Liver (tissue), 9 donors: Measurements from ENCODE around the gene RBMS3. TPM values are rescaled to one million over a fixed set of nuclear protein-coding genes. Genes with fewer than 3 reads are reported as not detected.
"Not testable (repeated sequence)": the region's sequence is repeated elsewhere in the genome, so short reads cannot be mapped to it uniquely, and the experiment has no call there.

Experiments
- DNase-seq: peaks from one replicate; pipeline ENCODE4 v3.0.0-alpha.2; 2017; ENCODE audit warnings: low spot score
- H3K27ac ChIP-seq, 2 donors: one replicate each; pipeline ENCODE4 v1.7.0; 2013; ENCODE audit warnings: inconsistent platforms in 2 of 2, low read length in 2 of 2, control low read depth in 1 of 2, low read depth in 1 of 2, mild to moderate bottlenecking in 1 of 2
- H3K27me3 ChIP-seq, 4 donors: one replicate each; pipeline versions ENCODE4 v1.6.1 to v1.7.0; 2013; ENCODE audit warnings: low read length in 3 of 4, inconsistent platforms in 1 of 4, mild to moderate bottlenecking in 1 of 4, moderate library complexity in 1 of 4; ENCODE audit not compliant: control insufficient read depth in 4 of 4, insufficient read depth in 4 of 4
- H3K36me3 ChIP-seq, 4 donors: one replicate each; pipeline versions ENCODE4 v1.6.1 to v1.7.0; 2013; ENCODE audit warnings: low read length in 3 of 4, mild to moderate bottlenecking in 3 of 4, low read depth in 1 of 4, moderate library complexity in 1 of 4; ENCODE audit not compliant: control insufficient read depth in 4 of 4, insufficient read depth in 3 of 4
- H3K4me1 ChIP-seq, 4 donors: one replicate each; pipeline versions ENCODE4 v1.6.1 to v1.7.0; 2013; ENCODE audit warnings: low read length in 3 of 4, mild to moderate bottlenecking in 3 of 4, moderate library complexity in 1 of 4; ENCODE audit not compliant: control insufficient read depth in 4 of 4, insufficient read depth in 4 of 4
- H3K4me3 ChIP-seq, 3 donors: one replicate each; pipeline versions ENCODE4 v1.6.1 to v1.7.0; 2013; ENCODE audit warnings: low read length in 3 of 3, control low read depth in 1 of 3, low read depth in 1 of 3, mild to moderate bottlenecking in 1 of 3
- H3K9ac ChIP-seq, 2 donors: one replicate each; pipeline ENCODE4 v1.7.0; 2013; ENCODE audit warnings: low read length in 2 of 2, mild to moderate bottlenecking in 2 of 2, moderate library complexity in 2 of 2, control low read depth in 1 of 2, low read depth in 1 of 2
- H3K9me3 ChIP-seq, 4 donors: one replicate each; pipeline versions ENCODE4 v1.6.1 to v1.7.0; 2013; ENCODE audit warnings: low read length in 3 of 4; ENCODE audit not compliant: control insufficient read depth in 4 of 4
- CTCF ChIP-seq: fragments of 150-350 bp; IDR thresholded peaks from 2 replicates; pipeline ENCODE4 v1.5.1; 2017; ENCODE audit warnings: improper control_type of control experiment, low read depth, low read length; ENCODE audit not compliant: missing input control
- EGR1 ChIP-seq, 2 donors: IDR thresholded peaks; 2 replicates each; pipeline ENCODE4 v1.6.1; 2016 to 2018; ENCODE audit warnings: antibody characterized with exemption in 2 of 2, low read depth in 2 of 2
- FOXA1 ChIP-seq: IDR thresholded peaks from 2 replicates; pipeline ENCODE4 v1.6.1; 2016; ENCODE audit warnings: antibody characterized with exemption
- GABPA ChIP-seq, 2 donors: IDR thresholded peaks in 1 of 2; conservative IDR thresholded peaks in 1 of 2; 2 replicates each; pipeline ENCODE4 v1.6.1; 2016; ENCODE audit warnings: antibody characterized with exemption in 2 of 2, mild to moderate bottlenecking in 1 of 2, moderate library complexity in 1 of 2
- HNF4A ChIP-seq, 2 donors: conservative IDR thresholded peaks; 2 replicates each; pipeline ENCODE4 v1.6.1; 2016; ENCODE audit warnings: antibody characterized with exemption in 2 of 2, mild to moderate bottlenecking in 2 of 2
- JUND ChIP-seq, 2 donors: IDR thresholded peaks; 2 replicates each; pipeline ENCODE4 v1.6.1; 2016; ENCODE audit warnings: antibody characterized with exemption in 2 of 2
- NR2F2 ChIP-seq: IDR thresholded peaks from 2 replicates; pipeline ENCODE4 v1.6.1; 2016; ENCODE audit warnings: antibody characterized with exemption
- RAD21 ChIP-seq, 2 donors: IDR thresholded peaks; 2 replicates each; pipeline ENCODE4 v1.6.1; 2016; ENCODE audit warnings: antibody characterized with exemption in 2 of 2, mild to moderate bottlenecking in 2 of 2
- REST ChIP-seq: IDR thresholded peaks from 2 replicates; pipeline ENCODE4 v1.6.1; 2016; ENCODE audit warnings: antibody characterized with exemption, mild to moderate bottlenecking
- RXRA ChIP-seq, 2 donors: IDR thresholded peaks; 2 replicates each; pipeline ENCODE4 v1.6.1; 2017 to 2018; ENCODE audit warnings: antibody characterized with exemption in 2 of 2, mild to moderate bottlenecking in 1 of 2
- TAF1 ChIP-seq: conservative IDR thresholded peaks from 2 replicates; pipeline ENCODE4 v1.6.1; 2016; ENCODE audit warnings: antibody characterized with exemption, mild to moderate bottlenecking
- YY1 ChIP-seq: IDR thresholded peaks from 2 replicates; pipeline ENCODE4 v1.6.1; 2016; ENCODE audit warnings: antibody characterized with exemption, mild to moderate bottlenecking
- WGBS: extraction: QIAGEN DNeasy Blood & Tissue Kit; methylation state at CpG from one replicate; pipeline ENCODE4 v1.1.7; 2013; 5-methylcytosine and 5-hydroxymethylcytosine counted together
- polyA plus RNA-seq, 2 donors: library from polyadenylated mRNA; stranded (reverse) in 1 of 2; unstranded in 1 of 2; fragments of 200-250 nt in 1 of 2; fragments of >200 nt in 1 of 2; fragmentation: Nextera tagmentation in 1 of 2; extraction: Ambion mirVana in 1 of 2; gene quantifications; one replicate each; pipeline versions ENCODE4 v1.2.1 to v1.2.3, GENCODE V29; 2013 to 2015
- total RNA-seq, 2 donors: library from RNA; depleted of rRNA; stranded (reverse); fragments of >200 nt; gene quantifications; one replicate each; pipeline ENCODE4 v1.2.3, GENCODE V29; 2014
- TF ChIP-seq, protein P1 (sequence below): IDR thresholded peaks from 2 replicates; pipeline ENCODE4 v1.6.1; 2016; ENCODE audit warnings: antibody characterized with exemption
- donor health status: healthy.
- donor health status: healthy.
- donor health status: healthy.
- donor health status: healthy.
- donor health status: healthy.

Gene RBMS3
- total and polyA plus RNA-seq, 4 donors: 1.2 to 14.9 (median 9.3) TPM

DNA sequence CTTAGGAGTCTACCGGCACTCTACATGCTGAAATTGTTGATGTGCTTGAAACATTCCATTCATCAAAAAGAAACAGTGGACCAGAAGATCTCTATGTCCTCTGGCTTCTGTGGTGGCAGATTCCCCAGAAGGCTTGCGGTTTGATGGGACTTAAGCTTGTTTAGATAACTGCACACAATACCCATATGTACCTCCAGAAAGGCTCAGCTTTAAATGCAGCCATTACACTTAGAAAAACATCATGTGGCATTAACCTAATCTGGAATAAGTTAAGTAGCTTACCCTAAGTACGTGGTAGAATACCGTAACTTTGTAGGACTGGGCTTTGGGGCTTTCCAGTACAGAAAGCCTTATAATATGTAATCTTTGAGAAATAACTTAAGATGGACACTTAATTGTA is 187.3 kb downstream of the RBMS3 start:
- no peak for DNase-seq
- H3K9me3 ChIP-seq: no peaks in the 10 kb centered on the region
- TF ChIP-seq GABPA (IDR thresholded peaks at IDR 0.05 in 1 of 2, conservative IDR thresholded peaks at IDR 0.05 in 1 of 2) (no peak), RXRA (IDR thresholded peaks at IDR 0.05) (no peak), FOXA1 (no peak), NR2F2 (no peak), JUND (IDR thresholded peaks at IDR 0.05) (no peak), CTCF (no peak), YY1 (no peak), RAD21 (IDR thresholded peaks at IDR 0.05) (no peak)
- TF ChIP-seq, protein P1, sequence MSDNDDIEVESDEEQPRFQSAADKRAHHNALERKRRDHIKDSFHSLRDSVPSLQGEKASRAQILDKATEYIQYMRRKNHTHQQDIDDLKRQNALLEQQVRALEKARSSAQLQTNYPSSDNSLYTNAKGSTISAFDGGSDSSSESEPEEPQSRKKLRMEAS: no peak
- no peak overlapping the region for H3K4me3 ChIP-seq
- no peaks in the 10 kb centered on the region for H3K36me3 ChIP-seq
- no peak overlapping the region for H3K27ac ChIP-seq
- no peak overlapping the region for H3K9ac ChIP-seq
- H3K4me1 ChIP-seq: no peaks in the 10 kb centered on the region
- H3K27me3 ChIP-seq: peaks cover 0 to 2% (median 0%) of the 10 kb centered on the region in 4 donors
- 95% methylated on average over 4 of the region's 4 CpGs for WGBS

DNA sequence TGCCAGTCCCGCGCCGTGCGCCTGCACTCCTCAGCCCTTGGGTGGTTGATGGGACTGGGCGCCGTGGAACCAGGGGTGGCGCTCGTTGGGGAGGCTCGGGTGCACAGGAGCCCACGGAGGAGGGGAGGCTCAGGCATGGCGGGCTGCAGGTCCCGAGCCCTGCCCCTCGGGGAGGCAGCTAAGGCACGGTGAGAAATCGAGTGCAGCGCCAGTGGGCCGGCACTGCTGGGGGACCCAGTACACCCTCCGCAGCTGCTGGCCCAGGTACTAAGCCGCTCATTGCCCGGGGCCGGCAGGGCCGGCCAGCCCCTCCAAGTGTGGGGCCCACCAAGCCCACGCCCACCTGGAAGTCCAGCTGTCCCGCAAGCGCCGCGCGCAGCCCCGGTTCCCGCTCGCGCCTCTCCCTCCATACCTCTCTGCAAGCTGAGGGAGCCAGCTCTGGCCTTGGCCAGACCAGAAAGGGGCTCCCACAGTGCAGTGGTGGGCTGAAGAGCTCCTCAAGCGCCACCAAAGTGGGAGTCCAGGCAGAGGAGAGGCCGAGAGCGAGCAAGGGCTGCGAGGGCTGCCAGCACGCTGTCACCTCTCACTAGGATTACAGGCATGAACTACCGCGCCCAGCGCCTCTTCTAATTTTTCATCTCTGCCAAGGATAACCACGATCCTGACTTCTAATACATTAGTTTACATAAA is 192.8 kb downstream of the RBMS3 start:
- not testable (repeated sequence) for H3K27ac ChIP-seq, H3K9me3 ChIP-seq, H3K9ac ChIP-seq, H3K36me3 ChIP-seq, H3K4me3 ChIP-seq, DNase-seq, H3K27me3 ChIP-seq, H3K4me1 ChIP-seq
- WGBS: 95% methylated on average over 41 of the region's 41 CpGs

- H3K27ac ChIP-seq: no peak overlapping the region
- H3K27me3 ChIP-seq: no peaks in the 10 kb centered on the region
- 86% methylated on average over 9 of the region's 9 CpGs for WGBS
- no peak overlapping the region for H3K4me3 ChIP-seq
- TF ChIP-seq EGR1 (IDR thresholded peaks at IDR 0.05; ENCODE audit: low read depth in 2 of 2) (no peak), FOXA1 (no peak)
- H3K36me3 ChIP-seq: no peaks in the 10 kb centered on the region
- no peaks in the 10 kb centered on the region for H3K4me1 ChIP-seq
- H3K9ac ChIP-seq: no peak overlapping the region
- no peaks in the 10 kb centered on the region for H3K9me3 ChIP-seq
- DNase-seq: no peak
Observed at GRCh38 chr3:29475305-29475840, 194.5 kb downstream of the RBMS3 start.

GRCh38 chr3:29475854-29476253 is 195.0 kb downstream of the RBMS3 start:
- Histone ChIP-seq H3K36me3 (no peaks in the 10 kb centered on the region), H3K27ac (no peak overlapping the region), H3K4me3 (no peak overlapping the region), H3K27me3 (no peaks in the 10 kb centered on the region), H3K4me1 (no peaks in the 10 kb centered on the region), H3K9ac (no peak overlapping the region), H3K9me3 (no peaks in the 10 kb centered on the region)
- TF ChIP-seq JUND (IDR thresholded peaks at IDR 0.05) (no peak), FOXA1 (no peak), REST (no peak), EGR1 (IDR thresholded peaks at IDR 0.05; ENCODE audit: low read depth in 2 of 2) (no peak), HNF4A (conservative IDR thresholded peaks at IDR 0.05) (no peak), YY1 (no peak), RXRA (IDR thresholded peaks at IDR 0.05) (no peak), NR2F2 (no peak), TAF1 (no peak)
- DNase-seq: no peak
